LNCAP (cell line): Measurements from ENCODE around the gene ASF1A.

ENCODE experiments used
- TF ChIP-seq, protein P1 (sequence below): fragments of 450-650 bp; IDR thresholded peaks from 2 replicates; pipeline ENCODE4 v1.5.1; 2017; ENCODE audit warnings: mild to moderate bottlenecking

ASF1A gene

DNA sequence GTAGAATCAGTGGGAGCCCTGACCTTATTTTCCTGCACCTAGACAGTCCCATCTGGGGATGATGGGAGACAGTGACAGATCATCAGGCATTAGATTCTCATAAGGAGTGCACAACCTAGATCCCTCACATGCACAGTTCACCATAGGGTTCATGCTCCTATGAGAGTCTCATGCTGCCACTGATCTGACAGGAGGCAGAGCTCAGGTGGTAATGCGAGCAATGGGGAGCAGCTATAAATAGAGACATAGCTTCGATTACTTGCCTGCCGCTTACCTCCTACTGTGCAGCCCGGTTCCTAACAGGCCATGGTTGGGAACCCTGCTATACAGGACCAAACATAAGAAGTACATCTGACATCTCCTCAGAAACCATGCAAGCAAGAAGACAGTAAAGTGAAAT lies 31.5 kb upstream of the ASF1A start:
- TF ChIP-seq, protein P1, sequence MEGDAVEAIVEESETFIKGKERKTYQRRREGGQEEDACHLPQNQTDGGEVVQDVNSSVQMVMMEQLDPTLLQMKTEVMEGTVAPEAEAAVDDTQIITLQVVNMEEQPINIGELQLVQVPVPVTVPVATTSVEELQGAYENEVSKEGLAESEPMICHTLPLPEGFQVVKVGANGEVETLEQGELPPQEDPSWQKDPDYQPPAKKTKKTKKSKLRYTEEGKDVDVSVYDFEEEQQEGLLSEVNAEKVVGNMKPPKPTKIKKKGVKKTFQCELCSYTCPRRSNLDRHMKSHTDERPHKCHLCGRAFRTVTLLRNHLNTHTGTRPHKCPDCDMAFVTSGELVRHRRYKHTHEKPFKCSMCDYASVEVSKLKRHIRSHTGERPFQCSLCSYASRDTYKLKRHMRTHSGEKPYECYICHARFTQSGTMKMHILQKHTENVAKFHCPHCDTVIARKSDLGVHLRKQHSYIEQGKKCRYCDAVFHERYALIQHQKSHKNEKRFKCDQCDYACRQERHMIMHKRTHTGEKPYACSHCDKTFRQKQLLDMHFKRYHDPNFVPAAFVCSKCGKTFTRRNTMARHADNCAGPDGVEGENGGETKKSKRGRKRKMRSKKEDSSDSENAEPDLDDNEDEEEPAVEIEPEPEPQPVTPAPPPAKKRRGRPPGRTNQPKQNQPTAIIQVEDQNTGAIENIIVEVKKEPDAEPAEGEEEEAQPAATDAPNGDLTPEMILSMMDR, result no peak

DNA sequence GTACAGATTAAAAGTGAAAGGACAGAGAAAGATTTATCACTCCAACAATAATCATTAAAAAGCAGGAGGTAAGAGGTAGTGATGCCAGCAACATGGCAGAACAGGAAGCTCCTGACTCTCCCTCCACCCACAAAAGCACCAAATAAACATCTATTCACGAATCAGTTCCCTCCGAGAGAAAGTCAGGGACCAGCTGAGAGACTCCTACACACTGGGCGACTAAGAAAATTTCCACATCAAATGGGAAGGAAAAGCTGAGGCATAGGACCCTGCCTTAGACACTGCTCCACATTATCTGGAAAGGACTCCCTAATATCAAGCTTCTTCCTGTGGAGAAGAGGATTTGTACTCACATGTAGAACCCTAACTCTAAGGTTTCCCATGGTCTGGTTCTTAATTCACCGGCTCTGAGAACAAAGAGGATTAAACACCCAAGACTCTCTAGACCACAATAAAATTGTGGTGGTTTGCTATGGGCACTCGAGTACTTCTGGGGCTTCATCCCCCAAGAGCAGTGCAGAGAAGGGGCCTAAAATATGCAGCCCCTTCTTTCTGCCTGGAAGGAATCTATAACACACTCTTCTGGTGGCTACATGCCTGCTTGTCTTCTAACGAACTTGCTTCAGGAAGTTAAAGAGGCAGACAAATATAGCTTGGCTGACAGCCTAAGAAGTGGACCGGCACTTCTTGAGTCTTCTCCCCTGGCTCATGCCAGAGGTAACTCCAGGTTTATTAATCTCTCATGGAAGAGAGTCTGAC lies 29.4 kb upstream of the ASF1A start:
- TF ChIP-seq, protein P1, result no peak

DNA sequence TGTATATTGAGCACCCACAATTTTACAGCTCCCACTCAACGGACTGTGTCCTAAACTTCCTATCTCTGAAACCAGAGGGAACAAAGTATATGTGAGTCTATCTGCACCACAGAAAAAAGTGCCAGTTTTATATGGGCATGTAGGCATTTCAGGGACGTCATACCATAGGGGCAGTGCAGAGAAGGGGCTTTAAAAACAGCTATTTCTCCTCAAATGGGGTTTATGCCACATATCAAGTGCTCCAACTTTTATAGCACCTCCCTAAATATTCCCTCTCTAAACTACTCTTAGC lies 28.9 kb upstream of the ASF1A start:
- TF ChIP-seq, protein P1, result no peak

DNA sequence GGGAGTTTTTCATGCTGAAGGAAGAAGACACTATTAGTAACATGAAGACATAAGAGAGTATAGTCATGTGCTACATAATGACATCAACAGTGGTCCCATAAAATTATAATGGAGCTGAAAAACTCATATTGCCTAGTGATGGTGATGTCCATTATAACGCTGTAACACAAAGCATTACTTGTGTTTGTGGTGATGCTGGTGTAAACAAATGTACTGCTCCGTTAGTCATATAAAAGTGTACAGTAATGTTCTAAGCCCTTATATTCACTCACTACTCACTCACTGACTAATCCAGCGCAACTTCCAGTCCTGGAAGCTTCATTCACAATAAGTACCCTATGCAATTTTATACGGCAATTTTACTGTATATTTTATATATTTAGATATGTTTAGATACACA lies 26.8 kb upstream of the ASF1A start:
- TF ChIP-seq, protein P1, result no peak

DNA sequence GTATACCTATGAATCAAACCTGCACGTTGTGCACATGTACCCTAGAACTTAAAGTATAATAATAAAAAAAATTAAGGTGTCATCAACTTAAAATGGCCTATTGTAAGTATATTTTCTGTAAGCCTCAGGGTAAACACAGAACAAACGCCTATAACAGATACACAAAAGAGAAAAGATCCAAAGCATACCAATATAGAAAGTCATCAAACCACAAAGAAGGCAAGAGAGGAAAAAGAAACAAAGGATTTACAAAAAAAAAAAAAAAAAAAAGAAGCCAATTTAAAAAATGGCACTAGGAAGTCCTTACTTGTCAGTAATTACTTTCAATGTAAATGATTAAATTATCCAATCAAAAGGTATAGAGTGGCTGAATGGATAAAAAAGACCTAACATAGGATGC lies 24.6 kb upstream of the ASF1A start:
- TF ChIP-seq, protein P1, result no peak

DNA sequence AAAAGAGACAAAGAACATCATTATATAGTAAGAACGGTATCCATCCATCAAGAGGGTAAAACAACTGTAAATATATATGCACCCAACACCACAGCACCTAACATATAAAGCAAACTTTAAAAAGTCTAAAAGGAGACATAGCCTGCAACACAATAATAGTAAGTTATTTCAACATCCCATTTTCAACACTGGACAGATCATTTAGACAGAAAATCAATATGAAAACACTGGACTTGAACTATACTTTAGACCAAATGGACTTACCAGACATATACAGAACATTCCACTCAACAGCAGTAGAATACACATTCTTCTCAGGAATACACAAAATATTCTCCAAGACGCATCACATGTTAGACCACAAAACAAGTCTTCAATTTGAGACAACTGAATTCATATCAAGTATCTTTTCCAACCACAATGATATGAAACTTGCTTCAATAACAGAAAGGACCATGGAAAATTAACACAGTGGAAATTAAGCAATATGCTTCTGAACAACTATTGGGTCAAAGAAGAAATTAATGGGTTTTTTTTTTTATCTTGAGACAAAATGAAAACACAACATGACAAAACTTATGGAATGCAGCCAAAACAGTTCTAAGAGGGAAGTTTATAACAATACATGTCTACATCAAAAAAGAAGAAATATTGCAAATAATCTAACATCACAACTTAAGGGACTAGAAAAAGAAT lies 23.9 kb upstream of the ASF1A start:
- TF ChIP-seq, protein P1, result no peak

DNA sequence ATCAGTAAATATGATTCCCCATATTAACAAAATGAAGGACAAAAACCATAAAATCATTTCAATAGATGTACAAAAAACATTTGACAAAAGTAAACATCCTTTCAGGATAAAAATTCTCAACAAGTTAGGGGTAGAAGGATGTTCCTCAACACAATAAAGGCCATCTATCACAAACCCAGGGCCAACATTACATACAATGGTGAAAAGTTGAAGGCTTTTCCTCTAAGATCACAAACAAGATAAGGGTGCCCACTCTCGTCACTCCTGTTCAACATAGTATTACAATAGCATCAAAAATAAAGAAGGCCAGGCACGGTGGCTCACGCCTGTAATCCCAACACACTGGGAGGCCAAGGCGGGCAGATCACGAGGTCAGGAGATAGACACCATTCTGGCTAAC lies 22.6 kb upstream of the ASF1A start:
- TF ChIP-seq, protein P1, result no peak
